WERI-Rb-1 (cell line): ENCODE results near the gene C14orf119.

Experiments
- DNase-seq: peaks from one replicate; pipeline ENCODE4 v3.0.0-alpha.2; 2020
- H3K27ac ChIP-seq: fragments of 250-450 bp; sonication (Bioruptor Pico); 2 replicates; pipeline ENCODE4 v1.5.1; 2020; ENCODE audit warnings: mild to moderate bottlenecking, moderate library complexity
- H3K27me3 ChIP-seq: fragments of 250-450 bp; sonication (Bioruptor Pico); 2 replicates; pipeline ENCODE4 v1.5.1; 2021; ENCODE audit warnings: mild to moderate bottlenecking, low read depth, moderate library complexity; ENCODE audit not compliant: insufficient read depth, severe bottlenecking
- H3K36me3 ChIP-seq: fragments of 250-450 bp; sonication (Bioruptor Pico); 2 replicates; pipeline ENCODE4 v1.5.1; 2020; ENCODE audit warnings: mild to moderate bottlenecking, moderate library complexity
- H3K4me3 ChIP-seq: 2 replicates; pipeline ENCODE4 v1.5.1; 2011; ENCODE audit warnings: low read depth, mild to moderate bottlenecking, control low read depth, low read length
- H3K9me3 ChIP-seq: fragments of 250-450 bp; sonication (Bioruptor Pico); 2 replicates; pipeline ENCODE4 v1.5.1; 2021; ENCODE audit warnings: mild to moderate bottlenecking, moderate library complexity; ENCODE audit not compliant: severe bottlenecking
- TF ChIP-seq, protein P1 (sequence below): IDR thresholded peaks from 2 replicates; pipeline ENCODE4 v1.5.1; 2011; ENCODE audit warnings: low read depth, mild to moderate bottlenecking, control low read depth, inconsistent platforms, low read length

The C14orf119 gene

DNA sequence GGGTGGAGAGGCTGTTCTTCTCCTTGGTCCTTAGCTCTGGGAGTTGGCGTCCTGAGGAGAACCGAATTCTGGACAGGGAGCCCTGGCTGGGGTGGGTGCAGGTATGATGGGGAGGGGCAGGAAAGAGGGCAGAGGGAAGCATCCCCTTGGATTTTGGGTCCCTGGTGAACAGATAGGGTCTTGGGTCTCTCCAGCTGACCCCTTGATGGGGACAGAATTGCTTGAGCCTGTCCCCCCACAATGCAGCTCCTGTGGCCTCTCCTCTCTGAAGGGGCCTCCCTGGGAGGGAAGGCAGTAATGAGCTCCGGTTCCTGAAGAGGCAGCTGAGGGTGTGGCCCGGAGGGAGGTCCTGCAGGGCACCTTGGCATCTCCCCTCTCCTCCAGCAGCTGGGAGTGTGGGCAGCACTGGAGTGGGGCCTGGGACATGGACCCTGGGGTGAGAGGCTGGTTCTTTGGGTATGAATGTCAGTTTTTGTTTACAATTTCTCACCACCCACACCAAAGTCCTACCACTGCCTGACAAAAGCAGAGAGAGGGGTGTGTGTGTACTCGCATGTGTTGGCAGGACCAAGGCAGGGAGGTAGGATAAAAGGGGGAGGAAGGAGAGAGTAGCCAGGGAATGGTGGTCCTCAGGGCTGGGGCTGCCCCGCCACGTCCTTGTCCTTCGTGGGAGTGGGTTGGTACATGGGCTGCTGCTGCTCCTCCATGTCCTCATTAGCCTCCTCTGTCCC is 31.4 kb downstream of the C14orf119 start:
- TF ChIP-seq, protein P1, sequence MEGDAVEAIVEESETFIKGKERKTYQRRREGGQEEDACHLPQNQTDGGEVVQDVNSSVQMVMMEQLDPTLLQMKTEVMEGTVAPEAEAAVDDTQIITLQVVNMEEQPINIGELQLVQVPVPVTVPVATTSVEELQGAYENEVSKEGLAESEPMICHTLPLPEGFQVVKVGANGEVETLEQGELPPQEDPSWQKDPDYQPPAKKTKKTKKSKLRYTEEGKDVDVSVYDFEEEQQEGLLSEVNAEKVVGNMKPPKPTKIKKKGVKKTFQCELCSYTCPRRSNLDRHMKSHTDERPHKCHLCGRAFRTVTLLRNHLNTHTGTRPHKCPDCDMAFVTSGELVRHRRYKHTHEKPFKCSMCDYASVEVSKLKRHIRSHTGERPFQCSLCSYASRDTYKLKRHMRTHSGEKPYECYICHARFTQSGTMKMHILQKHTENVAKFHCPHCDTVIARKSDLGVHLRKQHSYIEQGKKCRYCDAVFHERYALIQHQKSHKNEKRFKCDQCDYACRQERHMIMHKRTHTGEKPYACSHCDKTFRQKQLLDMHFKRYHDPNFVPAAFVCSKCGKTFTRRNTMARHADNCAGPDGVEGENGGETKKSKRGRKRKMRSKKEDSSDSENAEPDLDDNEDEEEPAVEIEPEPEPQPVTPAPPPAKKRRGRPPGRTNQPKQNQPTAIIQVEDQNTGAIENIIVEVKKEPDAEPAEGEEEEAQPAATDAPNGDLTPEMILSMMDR, result no peak
- no peak for DNase-seq
- peaks cover 31% of the 10 kb centered on the region for H3K27me3 ChIP-seq
- H3K4me3 ChIP-seq, result no peak overlapping the region
- H3K9me3 ChIP-seq, result no peaks in the 10 kb centered on the region
- H3K36me3 ChIP-seq, result no peaks in the 10 kb centered on the region
- no peak overlapping the region for H3K27ac ChIP-seq

DNA sequence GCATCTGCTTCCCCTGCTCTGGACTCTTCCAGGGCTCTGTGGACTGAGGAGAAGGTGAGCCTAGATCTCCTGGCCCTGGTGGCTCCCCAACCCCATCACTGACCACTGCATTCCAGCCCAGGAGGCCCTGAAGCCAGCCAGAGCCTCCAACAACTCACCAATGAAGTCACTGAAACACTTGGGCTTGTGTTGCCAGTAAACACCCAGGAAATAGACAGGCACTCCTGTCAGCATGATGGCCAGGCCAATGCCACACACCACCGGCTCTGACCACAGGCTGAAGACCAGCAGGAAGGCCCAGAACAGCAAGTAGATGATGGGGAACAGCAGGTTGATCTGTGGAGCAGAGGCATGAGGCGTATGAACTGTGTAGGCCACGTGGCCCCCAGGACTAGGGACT is 32.6 kb downstream of the C14orf119 start:
- DNase-seq, result no peak
- H3K27me3 ChIP-seq, result peaks cover 30% of the 10 kb centered on the region
- TF ChIP-seq, protein P1, result no peak
- H3K4me3 ChIP-seq, result no peak overlapping the region
- H3K27ac ChIP-seq, result no peak overlapping the region
- no peaks in the 10 kb centered on the region for H3K36me3 ChIP-seq
- no peaks in the 10 kb centered on the region for H3K9me3 ChIP-seq

DNA sequence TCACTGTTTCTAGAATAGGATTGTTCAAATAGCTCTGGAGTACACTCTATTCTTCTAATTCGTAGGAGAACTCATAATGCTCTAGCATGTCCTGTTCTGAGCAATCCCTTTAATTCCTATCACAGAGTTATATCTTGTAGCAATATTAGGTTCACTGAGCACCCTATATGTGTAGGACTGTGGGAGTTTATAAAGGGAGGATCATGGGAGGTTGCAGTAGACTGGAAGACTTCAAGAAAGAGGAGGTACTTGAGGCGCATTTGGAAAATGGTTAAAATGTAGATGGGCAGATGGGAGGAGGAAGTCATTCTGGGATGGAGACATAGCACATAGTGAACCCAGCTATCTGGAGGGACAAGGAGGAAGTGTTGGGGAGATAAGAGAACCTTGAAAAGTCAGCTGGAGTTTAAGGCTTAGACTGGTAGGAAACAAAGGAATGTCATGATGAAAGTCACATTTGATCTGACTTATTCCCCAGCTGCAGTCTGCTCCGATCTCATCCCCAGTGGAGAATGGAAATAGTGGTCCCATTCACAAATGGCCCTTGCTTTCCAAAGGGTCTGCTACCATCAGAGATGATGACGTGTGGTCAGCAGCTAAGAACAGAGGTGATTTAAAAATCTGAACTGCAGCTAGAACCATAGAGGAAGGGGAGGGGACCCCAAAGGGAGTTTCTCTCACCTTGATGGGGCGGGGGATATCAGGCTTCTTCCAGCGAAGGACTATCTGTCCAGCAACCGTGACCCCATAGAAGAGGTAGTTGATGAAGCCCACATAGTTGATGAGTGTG is 33.9 kb downstream of the C14orf119 start:
- TF ChIP-seq, protein P1, result no peak
- DNase-seq, result no peak
- peaks cover 22% of the 10 kb centered on the region for H3K27me3 ChIP-seq
- no peak overlapping the region for H3K27ac ChIP-seq
- no peaks in the 10 kb centered on the region for H3K36me3 ChIP-seq
- no peak overlapping the region for H3K4me3 ChIP-seq
- H3K9me3 ChIP-seq, result no peaks in the 10 kb centered on the region

DNA sequence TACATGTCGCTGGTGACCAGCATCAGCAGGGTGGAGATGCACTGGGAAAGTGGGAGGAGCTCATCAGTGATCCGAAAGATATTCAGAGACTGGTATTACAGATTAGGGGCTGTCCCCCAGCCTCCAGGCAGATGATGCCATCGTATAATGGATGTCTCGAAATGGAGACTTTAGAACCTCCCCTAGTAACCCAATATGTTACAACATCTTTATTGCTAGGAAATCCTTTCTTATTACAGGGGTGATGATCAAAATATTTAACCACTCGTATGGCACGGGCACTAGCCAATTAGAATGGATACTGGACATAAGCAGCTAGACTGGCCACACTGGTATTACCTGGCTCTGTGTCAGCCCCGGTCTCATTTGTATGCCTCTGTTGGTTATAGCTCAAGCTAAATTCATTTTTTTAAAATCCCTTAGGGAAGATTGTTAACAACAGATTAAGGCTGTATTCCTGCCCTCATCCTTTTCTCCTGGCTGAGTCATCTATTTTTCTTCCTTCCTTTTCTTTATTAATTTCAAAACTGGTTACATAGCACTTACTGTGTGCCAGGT is 34.5 kb downstream of the C14orf119 start:
- H3K9me3 ChIP-seq, result no peaks in the 10 kb centered on the region
- H3K36me3 ChIP-seq, result no peaks in the 10 kb centered on the region
- H3K4me3 ChIP-seq, result no peak overlapping the region
- peaks cover 22% of the 10 kb centered on the region for H3K27me3 ChIP-seq
- TF ChIP-seq, protein P1, result no peak
- no peak for DNase-seq
- no peak overlapping the region for H3K27ac ChIP-seq

DNA sequence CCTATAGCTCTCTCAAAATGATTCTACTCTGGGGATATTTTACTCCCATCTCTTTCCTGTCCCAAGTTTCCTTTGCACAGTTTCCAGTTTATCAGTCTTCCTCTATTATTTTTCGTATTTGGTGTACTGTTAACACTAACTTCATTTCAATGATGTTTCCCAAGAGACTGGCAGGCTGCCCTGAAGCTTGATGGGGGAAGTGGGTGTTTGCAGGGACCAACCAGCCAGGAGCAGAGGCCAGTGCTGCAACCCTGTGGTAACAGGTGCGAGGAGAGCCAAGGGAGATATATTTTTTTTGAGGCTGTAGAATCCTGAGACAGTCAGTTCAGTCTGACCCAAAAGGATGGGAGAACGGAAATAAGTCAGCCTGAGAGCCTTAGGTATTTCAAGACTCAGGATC is 35.6 kb downstream of the C14orf119 start:
- no peak for DNase-seq
- Histone ChIP-seq H3K27ac (no peak overlapping the region), H3K4me3 (no peak overlapping the region), H3K9me3 (no peaks in the 10 kb centered on the region), H3K27me3 (peaks cover 22% of the 10 kb centered on the region), H3K36me3 (no peaks in the 10 kb centered on the region)
- TF ChIP-seq, protein P1, result no peak
